Adipocyte (in vitro differentiated cells): ENCODE results near the gene TMEM200A.

Experiments used
- DNase-seq: peaks from one replicate; pipeline ENCODE4 v3.0.0-alpha.2; 2015; ENCODE audit warnings: low read depth
- H3K27me3 ChIP-seq: replicated peaks from 2 replicates; pipeline ENCODE4 v1.7.0; 2013; ENCODE audit warnings: mild to moderate bottlenecking, low read length, moderate library complexity; ENCODE audit not compliant: control insufficient read depth, insufficient read depth
- H3K36me3 ChIP-seq: 2 replicates; pipeline ENCODE4 v1.7.0; 2013; ENCODE audit warnings: low read length, mild to moderate bottlenecking, moderate library complexity; ENCODE audit not compliant: control insufficient read depth, insufficient read depth, severe bottlenecking
- H3K4me1 ChIP-seq: 2 replicates; pipeline ENCODE4 v1.7.0; 2013; ENCODE audit warnings: mild to moderate bottlenecking, low read length, moderate library complexity; ENCODE audit not compliant: control insufficient read depth, insufficient read depth
- H3K4me3 ChIP-seq: 2 replicates; pipeline ENCODE4 v1.7.0; 2013; ENCODE audit warnings: mild to moderate bottlenecking, low read length, moderate library complexity
- H3K9ac ChIP-seq: 2 replicates; pipeline ENCODE4 v1.7.0; 2013; ENCODE audit warnings: mild to moderate bottlenecking, low read length, moderate library complexity
- H3K9me3 ChIP-seq: 2 replicates; pipeline ENCODE4 v1.7.0; 2013; ENCODE audit warnings: mild to moderate bottlenecking, low read length, moderate library complexity; ENCODE audit not compliant: control insufficient read depth

The TMEM200A gene

GRCh38 chr6:130377915-130378314 is 12.1 kb downstream of the TMEM200A start:
- Histone ChIP-seq H3K27me3 (no peaks in the 10 kb centered on the region), H3K9ac (no peak overlapping the region), H3K9me3 (no peaks in the 10 kb centered on the region), H3K4me1 (peaks cover 8% of the 10 kb centered on the region), H3K4me3 (no peak overlapping the region), H3K36me3 (no peaks in the 10 kb centered on the region)
- DNase-seq: no peak

GRCh38 chr6:130379223-130379622 is 13.4 kb downstream of the TMEM200A start:
- Histone ChIP-seq H3K4me3 (no peak overlapping the region), H3K27me3 (no peaks in the 10 kb centered on the region), H3K36me3 (no peaks in the 10 kb centered on the region), H3K9me3 (no peaks in the 10 kb centered on the region), H3K9ac (no peak overlapping the region), H3K4me1 (peaks cover 8% of the 10 kb centered on the region)
- DNase-seq: no peak

GRCh38 chr6:130381012-130381411 is 15.2 kb downstream of the TMEM200A start:
- Histone ChIP-seq H3K9me3 (no peaks in the 10 kb centered on the region), H3K4me3 (no peak overlapping the region), H3K9ac (no peak overlapping the region), H3K4me1 (peaks cover 22% of the 10 kb centered on the region), H3K36me3 (no peaks in the 10 kb centered on the region), H3K27me3 (no peaks in the 10 kb centered on the region)
- DNase-seq: no peak

- Histone ChIP-seq H3K9me3 (no peaks in the 10 kb centered on the region), H3K9ac (no peak overlapping the region), H3K4me1 (peaks cover 26% of the 10 kb centered on the region), H3K27me3 (no peaks in the 10 kb centered on the region), H3K4me3 (no peak overlapping the region), H3K36me3 (no peaks in the 10 kb centered on the region)
- no peak for DNase-seq
These were observed 15.9 kb downstream of the TMEM200A start for GRCh38 chr6:130381459-130382380.

- no peaks in the 10 kb centered on the region for H3K27me3 ChIP-seq
- DNase-seq: no peak
- no peaks in the 10 kb centered on the region for H3K9me3 ChIP-seq
- H3K4me3 ChIP-seq: no peak overlapping the region
- H3K4me1 ChIP-seq: peaks cover 18% of the 10 kb centered on the region
- peaks cover 6% of the 10 kb centered on the region for H3K36me3 ChIP-seq
- no peak overlapping the region for H3K9ac ChIP-seq
These were observed 17.2 kb downstream of the TMEM200A start for GRCh38 chr6:130382872-130383490.

- H3K4me1 ChIP-seq: peaks cover 18% of the 10 kb centered on the region
- peak overlapping the region; percentile 35 for H3K9ac ChIP-seq
- no peak overlapping the region for H3K4me3 ChIP-seq
- no peaks in the 10 kb centered on the region for H3K9me3 ChIP-seq
- DNase-seq: peak; percentile 86
- no peaks in the 10 kb centered on the region for H3K27me3 ChIP-seq
- peaks cover 7% of the 10 kb centered on the region for H3K36me3 ChIP-seq
These were observed 19.4 kb downstream of the TMEM200A start for GRCh38 chr6:130385064-130385695.

- no peak for DNase-seq
- Histone ChIP-seq H3K9ac (no peak overlapping the region), H3K27me3 (no peaks in the 10 kb centered on the region), H3K4me3 (no peak overlapping the region), H3K36me3 (peaks cover 7% of the 10 kb centered on the region), H3K4me1 (peaks cover 19% of the 10 kb centered on the region), H3K9me3 (no peaks in the 10 kb centered on the region)
These were observed 23.3 kb downstream of the TMEM200A start for GRCh38 chr6:130389142-130389541.

- Histone ChIP-seq H3K4me1 (peaks cover 13% of the 10 kb centered on the region), H3K27me3 (no peaks in the 10 kb centered on the region), H3K36me3 (peaks cover 7% of the 10 kb centered on the region), H3K9ac (no peak overlapping the region), H3K9me3 (no peaks in the 10 kb centered on the region), H3K4me3 (no peak overlapping the region)
- DNase-seq: no peak
These were observed 25.1 kb downstream of the TMEM200A start for GRCh38 chr6:130390890-130391289.

- Histone ChIP-seq H3K4me1 (peaks cover 18% of the 10 kb centered on the region), H3K36me3 (no peaks in the 10 kb centered on the region), H3K4me3 (no peak overlapping the region), H3K9me3 (no peaks in the 10 kb centered on the region), H3K9ac (no peak overlapping the region), H3K27me3 (no peaks in the 10 kb centered on the region)
- no peak for DNase-seq
These were observed 27.5 kb downstream of the TMEM200A start for GRCh38 chr6:130393306-130393705.

GRCh38 chr6:130394246-130394645 is 28.4 kb downstream of the TMEM200A start:
- H3K9ac ChIP-seq: no peak overlapping the region
- no peaks in the 10 kb centered on the region for H3K9me3 ChIP-seq
- DNase-seq: no peak
- no peak overlapping the region for H3K4me3 ChIP-seq
- H3K4me1 ChIP-seq: peaks cover 18% of the 10 kb centered on the region
- H3K27me3 ChIP-seq: no peaks in the 10 kb centered on the region
- H3K36me3 ChIP-seq: no peaks in the 10 kb centered on the region

- H3K4me1 ChIP-seq: peaks cover 18% of the 10 kb centered on the region
- no peaks in the 10 kb centered on the region for H3K9me3 ChIP-seq
- H3K27me3 ChIP-seq: no peaks in the 10 kb centered on the region
- no peaks in the 10 kb centered on the region for H3K36me3 ChIP-seq
- H3K9ac ChIP-seq: no peak overlapping the region
- no peak overlapping the region for H3K4me3 ChIP-seq
- no peak for DNase-seq
These were observed 29.3 kb downstream of the TMEM200A start for GRCh38 chr6:130395164-130395563.
